IPS-11a (cell line): ENCODE data around the gene PALM3.

Experiments
- H3K4me3 ChIP-seq: one replicate; pipeline ENCODE4 v1.5.1; 2013; ENCODE audit warnings: low read depth, low read length, control low read depth

The PALM3 gene

GRCh38 chr19:14004619-14005348 is 57.1 kb downstream of the PALM3 start:
- no peak overlapping the region for H3K4me3 ChIP-seq
